ENCODE measurements around the gene GBP1. TPM values are rescaled to one million over a fixed set of nuclear protein-coding genes. Genes with fewer than 3 reads are reported as not detected.

Gene GBP1
- total RNA-seq, 1 donor, result 32.2 TPM

DNA sequence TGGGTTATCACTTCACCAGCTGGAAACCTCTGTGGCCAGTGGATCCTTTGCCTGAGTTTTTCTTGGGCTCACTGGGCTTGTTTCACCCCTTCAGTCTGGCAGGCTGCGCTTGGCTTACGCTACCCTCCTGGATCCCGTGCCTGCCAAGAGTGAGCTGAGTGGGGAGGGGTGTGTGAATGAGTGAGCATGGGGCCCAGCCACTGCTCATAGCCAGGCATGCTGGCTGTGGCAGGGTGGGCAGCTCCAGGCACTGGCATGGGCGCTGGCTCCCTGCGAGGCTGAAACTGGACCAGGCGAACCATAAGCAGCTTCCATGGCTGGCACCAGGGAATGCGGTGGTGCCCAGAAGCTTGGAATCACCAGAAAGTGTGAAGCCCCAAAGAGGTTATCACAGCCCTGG, 22.5 kb downstream of the GBP1 start:
- no peak for DNase-seq (ENCODE audit: insufficient read length, low spot score, missing footprints)
- H4K20me1 ChIP-seq (ENCODE audit: insufficient read depth, low read length), result no peaks in the 10 kb centered on the region
- no peak overlapping the region for H3K27ac ChIP-seq (ENCODE audit: low read depth, low read length)
- no peaks in the 10 kb centered on the region for H3K9me3 ChIP-seq (ENCODE audit: low read depth, low read length)
- no peak overlapping the region for H3K4me3 ChIP-seq (ENCODE audit: insufficient read depth, low read length)
- no peaks in the 10 kb centered on the region for H3K79me2 ChIP-seq (ENCODE audit: insufficient read depth, low read length)
- H3K4me2 ChIP-seq (ENCODE audit: insufficient read depth, low read length), result no peak overlapping the region
- no peak overlapping the region for H2AFZ ChIP-seq (ENCODE audit: low read length)
- no peaks in the 10 kb centered on the region for H3K36me3 ChIP-seq (ENCODE audit: insufficient read depth, low read length)
- H3K4me1 ChIP-seq (ENCODE audit: insufficient read depth, low read length), result peaks cover 6% of the 10 kb centered on the region
- H3K27me3 ChIP-seq (ENCODE audit: insufficient read depth, low read length), result no peaks in the 10 kb centered on the region
- TF ChIP-seq, protein P1, sequence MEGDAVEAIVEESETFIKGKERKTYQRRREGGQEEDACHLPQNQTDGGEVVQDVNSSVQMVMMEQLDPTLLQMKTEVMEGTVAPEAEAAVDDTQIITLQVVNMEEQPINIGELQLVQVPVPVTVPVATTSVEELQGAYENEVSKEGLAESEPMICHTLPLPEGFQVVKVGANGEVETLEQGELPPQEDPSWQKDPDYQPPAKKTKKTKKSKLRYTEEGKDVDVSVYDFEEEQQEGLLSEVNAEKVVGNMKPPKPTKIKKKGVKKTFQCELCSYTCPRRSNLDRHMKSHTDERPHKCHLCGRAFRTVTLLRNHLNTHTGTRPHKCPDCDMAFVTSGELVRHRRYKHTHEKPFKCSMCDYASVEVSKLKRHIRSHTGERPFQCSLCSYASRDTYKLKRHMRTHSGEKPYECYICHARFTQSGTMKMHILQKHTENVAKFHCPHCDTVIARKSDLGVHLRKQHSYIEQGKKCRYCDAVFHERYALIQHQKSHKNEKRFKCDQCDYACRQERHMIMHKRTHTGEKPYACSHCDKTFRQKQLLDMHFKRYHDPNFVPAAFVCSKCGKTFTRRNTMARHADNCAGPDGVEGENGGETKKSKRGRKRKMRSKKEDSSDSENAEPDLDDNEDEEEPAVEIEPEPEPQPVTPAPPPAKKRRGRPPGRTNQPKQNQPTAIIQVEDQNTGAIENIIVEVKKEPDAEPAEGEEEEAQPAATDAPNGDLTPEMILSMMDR (IDR thresholded peaks at IDR 0.05; ENCODE audit: extremely low read depth, low read depth, low read length), result no peak

DNA sequence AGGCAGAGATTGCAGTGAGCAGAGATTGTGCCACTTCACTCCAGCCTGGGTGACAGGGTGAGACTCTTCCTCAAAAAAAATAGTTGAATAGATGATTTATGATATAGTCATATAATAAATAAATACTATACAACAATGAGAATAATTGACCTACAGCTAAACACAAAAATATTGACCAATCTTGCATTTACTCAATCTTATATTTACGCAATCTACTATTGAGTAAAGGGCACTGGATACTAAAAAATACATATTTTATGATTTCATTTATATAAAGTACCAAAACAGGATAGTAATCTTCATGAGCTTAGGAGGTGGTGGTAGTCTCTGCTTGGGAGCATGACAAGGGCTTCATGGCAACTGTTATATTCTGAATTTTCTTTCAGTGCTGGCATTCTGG, 23.3 kb downstream of the GBP1 start:
- Histone ChIP-seq H3K27ac (ENCODE audit: low read depth, low read length) (no peak overlapping the region), H4K20me1 (ENCODE audit: insufficient read depth, low read length) (no peaks in the 10 kb centered on the region), H3K4me1 (ENCODE audit: insufficient read depth, low read length) (peaks cover 6% of the 10 kb centered on the region), H3K27me3 (ENCODE audit: insufficient read depth, low read length) (no peaks in the 10 kb centered on the region), H3K4me3 (ENCODE audit: insufficient read depth, low read length) (no peak overlapping the region), H3K9me3 (ENCODE audit: low read depth, low read length) (no peaks in the 10 kb centered on the region), H3K79me2 (ENCODE audit: insufficient read depth, low read length) (no peaks in the 10 kb centered on the region), H2AFZ (ENCODE audit: low read length) (no peak overlapping the region), H3K4me2 (ENCODE audit: insufficient read depth, low read length) (no peak overlapping the region), H3K36me3 (ENCODE audit: insufficient read depth, low read length) (no peaks in the 10 kb centered on the region)
- DNase-seq (ENCODE audit: insufficient read length, low spot score, missing footprints), result no peak
- TF ChIP-seq, protein P1 (IDR thresholded peaks at IDR 0.05; ENCODE audit: extremely low read depth, low read depth, low read length), result no peak

DNA sequence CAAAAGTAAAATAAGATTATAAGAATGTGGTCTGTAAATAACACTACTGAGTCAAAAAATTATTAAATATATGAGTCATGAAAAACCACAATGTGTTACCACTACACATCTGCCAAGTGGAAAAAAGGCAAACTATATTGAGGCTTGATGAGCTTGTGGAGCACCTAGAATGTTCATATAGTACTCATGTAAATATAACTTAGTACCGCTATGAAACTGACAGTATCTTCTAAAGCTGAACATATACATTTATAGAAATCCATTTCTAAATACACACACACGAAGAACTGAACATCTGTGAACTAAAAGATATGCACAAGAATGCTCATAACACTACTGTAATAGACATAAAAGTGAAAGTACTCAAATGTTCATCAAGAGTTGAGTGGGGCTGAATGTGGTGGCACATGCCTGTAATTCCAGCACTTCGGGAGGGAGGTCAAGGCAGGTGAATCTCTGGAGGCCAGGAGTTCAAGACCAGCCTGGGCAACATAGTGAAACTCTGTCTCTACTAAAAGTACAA, 23.8 kb downstream of the GBP1 start:
- TF ChIP-seq, protein P1 (IDR thresholded peaks at IDR 0.05; ENCODE audit: extremely low read depth, low read depth, low read length), result no peak

DNA sequence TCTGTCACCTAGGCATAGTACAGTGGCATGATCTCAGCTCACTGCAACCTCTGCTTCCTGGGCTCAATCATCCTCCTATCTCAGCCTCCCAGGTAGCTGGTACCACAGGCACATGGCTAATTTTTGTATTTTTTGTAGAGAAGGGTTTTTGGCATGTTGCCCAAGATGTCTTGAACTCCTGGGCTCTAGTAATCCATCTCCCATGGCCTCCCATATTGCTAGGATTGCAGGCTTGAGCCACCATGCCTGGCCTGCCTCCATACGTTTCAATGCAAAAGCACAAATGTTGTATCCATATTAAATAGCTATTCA, 24.7 kb downstream of the GBP1 start:
- H3K4me2 ChIP-seq (ENCODE audit: insufficient read depth, low read length), result no peak overlapping the region
- H3K27ac ChIP-seq (ENCODE audit: low read depth, low read length), result no peak overlapping the region
- no peak overlapping the region for H2AFZ ChIP-seq (ENCODE audit: low read length)
- H3K9me3 ChIP-seq (ENCODE audit: low read depth, low read length), result no peaks in the 10 kb centered on the region
- TF ChIP-seq, protein P1 (IDR thresholded peaks at IDR 0.05; ENCODE audit: extremely low read depth, low read depth, low read length), result no peak
- DNase-seq (ENCODE audit: insufficient read length, low spot score, missing footprints), result no peak
- H3K36me3 ChIP-seq (ENCODE audit: insufficient read depth, low read length), result no peaks in the 10 kb centered on the region
- no peaks in the 10 kb centered on the region for H4K20me1 ChIP-seq (ENCODE audit: insufficient read depth, low read length)
- H3K79me2 ChIP-seq (ENCODE audit: insufficient read depth, low read length), result no peaks in the 10 kb centered on the region
- no peak overlapping the region for H3K4me3 ChIP-seq (ENCODE audit: insufficient read depth, low read length)
- H3K4me1 ChIP-seq (ENCODE audit: insufficient read depth, low read length), result peaks cover 6% of the 10 kb centered on the region
- no peaks in the 10 kb centered on the region for H3K27me3 ChIP-seq (ENCODE audit: insufficient read depth, low read length)

More for the DNA sequence above, 23.8 kb downstream of the GBP1 start:
- H3K36me3 ChIP-seq (ENCODE audit: insufficient read depth, low read length), result no peaks in the 10 kb centered on the region
- peak; percentile 60 for DNase-seq (ENCODE audit: insufficient read length, low spot score, missing footprints)
- no peaks in the 10 kb centered on the region for H3K9me3 ChIP-seq (ENCODE audit: low read depth, low read length)
- no peaks in the 10 kb centered on the region for H3K79me2 ChIP-seq (ENCODE audit: insufficient read depth, low read length)
- H3K4me3 ChIP-seq (ENCODE audit: insufficient read depth, low read length), result no peak overlapping the region
- H2AFZ ChIP-seq (ENCODE audit: low read length), result no peak overlapping the region
- H3K27ac ChIP-seq (ENCODE audit: low read depth, low read length), result no peak overlapping the region
- H3K27me3 ChIP-seq (ENCODE audit: insufficient read depth, low read length), result no peaks in the 10 kb centered on the region
- H3K4me2 ChIP-seq (ENCODE audit: insufficient read depth, low read length), result peak overlapping the region; percentile 36
- peaks cover 6% of the 10 kb centered on the region for H3K4me1 ChIP-seq (ENCODE audit: insufficient read depth, low read length)
- no peaks in the 10 kb centered on the region for H4K20me1 ChIP-seq (ENCODE audit: insufficient read depth, low read length)

Measured in osteoblast (primary cell).